HG03460 (cell line): ENCODE measurements around the gene ARPC1A.
A peak's percentile ranks its signal among the peaks of the same experiment; 100 is the strongest.
"Not testable (repeated sequence)": the region's sequence is repeated elsewhere in the genome, so short reads cannot be mapped to it uniquely, and the experiment has no call there.

Experiments used
- ATAC-seq: cut with Tn5 transposase; IDR thresholded peaks from one replicate; pipeline ENCODE4 v1.9.1; 2021; ENCODE audit not compliant: unreplicated experiment

ARPC1A gene

DNA sequence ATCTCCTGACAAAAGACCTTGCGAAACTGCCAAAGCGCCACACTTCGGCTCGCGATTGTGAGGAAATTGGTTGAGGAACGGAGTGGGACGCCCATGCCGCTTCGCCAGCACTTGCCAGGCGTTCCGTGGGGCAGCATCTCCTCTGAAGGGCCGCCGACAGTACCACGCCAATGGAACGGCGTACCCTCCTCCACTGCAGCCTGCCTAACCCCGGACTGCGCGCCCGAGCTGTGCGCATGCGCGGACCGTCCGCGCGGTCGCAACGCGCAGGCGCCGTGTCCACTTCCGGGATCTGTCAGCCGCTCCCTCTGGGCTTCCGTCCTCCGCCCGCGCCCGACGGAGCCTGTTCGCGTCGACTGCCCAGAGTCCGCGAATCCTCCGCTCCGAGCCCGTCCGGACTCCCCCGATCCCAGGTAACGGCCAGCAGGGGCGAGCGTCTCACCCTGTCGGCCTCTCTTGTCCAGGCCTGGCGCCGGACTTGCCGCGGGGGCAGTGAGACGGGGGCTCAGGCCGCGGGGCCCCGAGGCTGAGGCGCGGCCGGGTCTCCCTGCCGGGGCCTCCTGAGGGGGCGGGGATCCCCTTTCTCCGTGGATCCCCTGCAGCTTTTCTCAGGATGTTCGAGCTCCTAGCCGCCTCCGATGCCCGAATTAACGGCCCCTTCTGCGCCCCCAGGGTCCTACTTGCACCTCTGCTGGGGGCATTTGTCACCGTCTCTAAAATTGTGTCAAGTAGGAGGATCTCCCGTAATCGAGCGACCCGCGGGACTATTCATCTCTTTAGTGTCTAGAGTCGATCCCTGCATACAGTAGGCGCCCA is at the start of gene ARPC1A:
TSS of gene ARPC1A (plus strand) at position 307 of the 816 bp plus-strand sequence. CDS start 7,456 bp downstream, outside the sequence.
- ATAC-seq, result peak; percentile 81

- ATAC-seq, result no peak
Observed at GRCh38 chr7:99278180-99278579, 47.5 kb upstream of the ARPC1A start.

- ATAC-seq, result not testable (repeated sequence)
Observed at GRCh38 chr7:99284165-99284564, 41.5 kb upstream of the ARPC1A start.

DNA sequence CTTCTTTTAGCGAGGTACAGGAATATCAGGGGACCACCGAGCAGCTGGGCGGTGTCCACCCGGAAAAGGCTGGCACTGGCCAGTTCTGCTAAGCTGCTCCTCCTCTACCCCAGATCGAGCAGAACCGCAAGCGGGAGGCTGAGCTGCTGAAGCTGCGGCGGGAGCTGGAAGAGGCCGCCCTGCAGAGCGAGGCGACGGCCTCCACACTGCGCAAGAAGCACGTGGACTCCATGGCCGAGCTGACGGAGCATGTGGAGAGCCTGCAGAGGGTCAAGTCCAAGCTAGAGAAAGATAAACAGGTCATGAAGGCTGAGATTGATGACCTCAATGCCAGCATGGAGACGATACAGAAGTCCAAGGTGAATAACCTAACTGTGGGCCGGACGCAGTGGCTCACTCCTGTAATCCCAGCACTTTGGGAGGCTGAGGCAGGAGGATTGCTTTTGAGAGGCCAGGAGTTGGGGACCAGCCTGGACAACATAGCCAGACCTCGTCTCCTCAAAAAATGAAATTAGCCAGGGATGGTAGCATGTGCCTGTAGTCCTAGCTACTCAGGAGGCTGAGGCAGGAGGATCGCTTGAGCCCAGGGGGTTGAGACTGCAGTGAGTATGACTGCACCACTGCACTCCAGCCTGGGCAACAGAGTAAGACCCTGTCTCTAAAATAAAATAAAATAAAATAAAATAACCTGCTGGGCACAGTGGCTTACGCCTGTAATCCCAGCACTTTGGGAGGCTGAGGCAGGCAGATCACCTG is 37.7 kb upstream of the ARPC1A start:
- ATAC-seq, result no peak

- no peak for ATAC-seq
Observed at GRCh38 chr7:99289185-99289584, 36.5 kb upstream of the ARPC1A start.

DNA sequence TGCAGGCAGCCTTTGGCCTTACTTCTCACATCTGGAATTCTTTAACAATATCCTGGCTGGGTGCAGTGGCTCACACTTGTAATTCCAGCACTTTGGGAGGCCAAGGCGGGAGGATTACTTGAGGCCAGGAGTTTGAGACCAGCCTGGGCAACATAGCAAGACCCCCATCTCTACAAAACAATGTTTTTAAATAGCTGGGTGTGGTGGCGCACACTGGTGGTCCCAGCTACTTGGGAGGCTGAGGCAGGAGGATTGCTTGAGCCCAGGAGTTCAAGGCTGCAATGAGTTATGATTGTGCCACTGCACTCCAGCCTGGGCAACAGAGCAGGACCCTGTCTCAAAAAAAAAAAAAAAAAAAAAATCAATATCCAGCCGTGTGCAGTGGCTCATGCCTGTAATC is 35.5 kb upstream of the ARPC1A start:
- ATAC-seq, result not testable (repeated sequence)

- no peak for ATAC-seq
Observed at GRCh38 chr7:99290980-99291607, 34.6 kb upstream of the ARPC1A start.

DNA sequence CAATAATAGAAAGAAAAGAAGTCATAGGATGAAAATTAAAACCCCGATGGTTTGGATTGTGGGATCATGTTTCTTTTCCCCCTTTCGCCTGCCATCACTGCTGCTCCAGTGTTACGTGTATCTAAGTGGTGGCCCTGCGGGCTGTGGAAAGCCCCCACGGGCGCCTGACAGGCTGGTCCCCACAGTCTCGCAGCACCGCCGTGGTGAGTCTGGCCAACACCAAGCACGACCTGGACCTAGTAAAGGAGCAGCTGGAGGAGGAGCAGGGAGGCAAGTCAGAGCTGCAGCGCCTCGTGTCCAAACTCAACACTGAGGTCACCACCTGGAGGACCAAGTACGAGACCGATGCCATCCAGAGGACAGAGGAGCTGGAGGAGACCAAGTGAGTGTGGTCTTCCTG is 33.6 kb upstream of the ARPC1A start:
- ATAC-seq, result no peak

GRCh38 chr7:99293167-99293566 is 32.5 kb upstream of the ARPC1A start:
- ATAC-seq, result no peak

GRCh38 chr7:99293650-99294049 is 32.0 kb upstream of the ARPC1A start:
- no peak for ATAC-seq

DNA sequence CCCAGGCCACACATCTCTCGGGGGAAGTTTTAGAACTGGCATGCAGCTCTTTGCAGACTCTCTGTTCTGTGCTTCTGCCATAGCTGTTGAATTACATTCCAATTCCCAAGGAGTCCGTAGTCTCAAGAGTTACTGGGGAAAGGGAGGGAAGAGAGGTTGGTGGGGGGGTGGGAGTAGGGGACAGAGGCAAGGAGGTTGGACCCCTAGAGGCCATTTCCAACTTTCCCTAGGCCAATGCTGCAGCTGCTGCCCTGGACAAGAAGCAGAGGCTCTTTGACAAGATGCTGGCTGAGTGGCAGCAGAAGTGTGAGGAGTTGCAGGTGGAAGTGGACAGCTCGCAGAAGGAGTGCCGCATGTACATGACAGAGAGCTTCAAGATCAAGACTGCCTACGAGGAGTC is 29.2 kb upstream of the ARPC1A start:
- no peak for ATAC-seq

GRCh38 chr7:99301496-99301895 is 24.2 kb upstream of the ARPC1A start:
- ATAC-seq, result no peak

- no peak for ATAC-seq
Observed at GRCh38 chr7:99305473-99306260, 20.0 kb upstream of the ARPC1A start.

- no peak for ATAC-seq
Observed at GRCh38 chr7:99308461-99309074, 17.1 kb upstream of the ARPC1A start.

DNA sequence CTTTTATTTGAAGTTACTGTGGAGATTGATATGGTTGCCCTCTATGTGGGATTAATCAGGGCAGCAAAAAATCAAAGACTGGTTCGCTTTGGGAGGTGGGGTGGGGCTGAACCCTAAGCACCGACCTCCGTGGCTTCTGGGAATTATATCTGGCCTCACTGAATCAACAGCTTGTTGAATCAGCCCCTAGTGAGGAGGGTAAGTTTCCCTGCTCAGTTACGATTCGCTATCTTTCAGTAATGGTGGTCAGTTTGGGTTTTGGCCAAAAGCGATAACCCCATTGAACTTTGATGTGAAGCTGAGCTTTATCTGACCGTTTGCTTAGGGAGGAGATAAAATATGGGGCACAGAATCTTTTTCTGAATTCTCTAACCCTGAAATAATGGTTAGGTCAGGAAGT is 16.6 kb upstream of the ARPC1A start:
- no peak for ATAC-seq

DNA sequence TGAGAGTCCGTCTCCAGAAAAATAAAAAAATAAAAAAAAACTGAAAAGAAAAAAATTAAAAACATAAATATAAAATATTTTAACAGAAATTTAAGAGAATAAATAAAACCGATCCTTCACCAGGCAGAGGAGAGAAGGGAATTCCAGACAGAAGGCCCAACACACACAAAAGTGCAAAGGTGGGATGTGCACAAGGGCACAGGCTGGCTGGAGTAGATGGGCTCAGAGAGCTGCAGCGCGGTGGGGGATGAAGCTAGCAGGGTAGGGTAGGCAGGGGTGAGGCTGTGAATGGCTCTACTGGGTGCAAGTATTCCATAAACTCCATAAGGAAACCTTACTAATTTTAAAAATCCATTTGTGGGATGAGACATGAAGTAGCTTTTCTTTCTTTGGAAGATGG is 15.7 kb upstream of the ARPC1A start:
- ATAC-seq, result no peak

GRCh38 chr7:99311702-99312101 is 14.0 kb upstream of the ARPC1A start:
- no peak for ATAC-seq

GRCh38 chr7:99312316-99313203 is 13.1 kb upstream of the ARPC1A start:
- no peak for ATAC-seq

- no peak for ATAC-seq
Observed at GRCh38 chr7:99313204-99313573, 12.5 kb upstream of the ARPC1A start.

DNA sequence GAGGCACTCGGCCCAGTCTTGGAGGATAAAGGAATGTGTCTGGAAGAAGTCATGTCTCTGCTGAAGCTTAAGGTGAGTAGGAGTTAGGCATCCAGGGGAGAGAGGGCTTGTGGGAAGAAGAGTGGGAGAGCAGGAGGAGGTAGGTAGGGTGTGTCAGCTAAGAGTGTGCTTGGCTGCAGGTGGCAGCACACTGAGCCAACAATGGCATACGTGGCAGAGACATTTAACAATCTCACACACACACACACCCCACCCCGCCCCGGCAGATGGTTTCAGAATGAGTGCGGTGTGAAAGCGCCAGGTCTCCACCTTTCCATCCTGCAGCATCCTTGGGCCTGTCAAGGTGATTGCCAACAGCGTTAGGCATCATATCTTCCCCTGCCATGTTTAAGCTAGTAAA is 11.2 kb upstream of the ARPC1A start:
- ATAC-seq, result no peak
